ENCODE measurements around the gene PNP. TPM values are rescaled to one million over a fixed set of nuclear protein-coding genes. Genes with fewer than 3 reads are reported as not detected.

The PNP gene
- total and polyA plus RNA-seq, 8 donors: 6.2 to 24.0 (median 9.2) TPM

- intact Hi-C loops (cut with DNase I): loop anchor here in 1 of 3 donors (10.0 kb wide), 1 partner anchor 120 kb away; the partner anchor contains the start of gene CCNB1IP1
- Histone ChIP-seq H3K27me3 (no peaks in the 10 kb centered on the region), H3K4me3 (peak within 1 kb of the TSS; percentile 53 to 82 (median 68)), H3K4me1 (peaks cover 7 to 14% (median 11%) of the 10 kb centered on the region in 3 donors), H3K36me3 (peaks cover 3 to 54% (median 35%) of the 10 kb centered on the region in 3 donors), H3K9me3 (no peaks in the 10 kb centered on the region), H3K27ac (peak within 1 kb of the TSS; percentile 78 to 95 (median 88))
- FAIRE-seq: peak; percentile 84
- peak; percentile 95 to 99 (median 98) for DNase-seq
- TF ChIP-seq CTCF (IDR thresholded peaks at IDR 0.05): no peak
- peak; percentile 92 to 97 (median 94) for ATAC-seq
- WGBS, 2 donors: 0 to 1% methylated on average over 56 of the region's 56 CpGs
These were observed 14.5 kb upstream of the PNP start, which contains the start of the genes APEX1 and OSGEP for GRCh38 chr14:20454516-20455354. Gene APEX1 (plus strand): TSS chr14:20455226. CDS start chr14:20455646, 420 bp downstream. Gene OSGEP (minus strand): TSS chr14:20454812. CDS start chr14:20454683, 129 bp downstream.

- Histone ChIP-seq H3K9me3 (no peaks in the 10 kb centered on the region), H3K27ac (peak overlapping the region; percentile 78 to 95 (median 88)), H3K27me3 (no peaks in the 10 kb centered on the region), H3K4me1 (peaks cover 14 to 22% (median 20%) of the 10 kb centered on the region in 3 donors), H3K4me3 (peak overlapping the region; percentile 53 to 82 (median 68)), H3K36me3 (peaks cover 3 to 45% (median 30%) of the 10 kb centered on the region in 3 donors)
- FAIRE-seq (no peak), ATAC-seq (peak; percentile 43 to 67 (median 58)), DNase-seq (peak in 1 of 6 donors; percentile 61)
- TF ChIP-seq CTCF (IDR thresholded peaks at IDR 0.05): no peak
- 1% methylated on average over 39 of the region's 39 CpGs for WGBS, 2 donors
- intact Hi-C loops (cut with DNase I): loop anchor here in 1 of 3 donors (10.0 kb wide), 1 partner anchor 121 kb away; the partner anchor contains the start of gene CCNB1IP1
These were observed 13.6 kb upstream of the PNP start for GRCh38 chr14:20455355-20456300.

GRCh38 chr14:20456971-20457370 lies 12.2 kb upstream of the PNP start:
- Histone ChIP-seq H3K27ac (no peak overlapping the region), H3K36me3 (peaks cover 3 to 35% (median 23%) of the 10 kb centered on the region in 3 donors), H3K4me1 (peaks cover 14 to 22% (median 20%) of the 10 kb centered on the region in 3 donors), H3K9me3 (no peaks in the 10 kb centered on the region), H3K4me3 (no peak overlapping the region), H3K27me3 (no peaks in the 10 kb centered on the region)
- intact Hi-C loops (cut with DNase I): loop anchor here in 1 of 3 donors (10.0 kb wide), 1 partner anchor 122 kb away; the partner anchor contains the start of gene CCNB1IP1
- FAIRE-seq (no peak), DNase-seq (no peak), ATAC-seq (no peak)
- WGBS, 2 donors: 75 to 81% methylated on average over 13 of the region's 13 CpGs
- no peak for TF ChIP-seq CTCF (IDR thresholded peaks at IDR 0.05)

- H3K36me3 ChIP-seq: peaks cover 3 to 32% (median 23%) of the 10 kb centered on the region in 3 donors
- WGBS, 2 donors: 60 to 62% methylated on average over 8 of the region's 8 CpGs
- no peak overlapping the region for H3K4me3 ChIP-seq
- intact Hi-C loops (cut with DNase I): loop anchor here in 1 of 3 donors (10.0 kb wide), 1 partner anchor 123 kb away; the partner anchor contains the start of gene CCNB1IP1
- no peaks in the 10 kb centered on the region for H3K9me3 ChIP-seq
- no peak for TF ChIP-seq CTCF (IDR thresholded peaks at IDR 0.05)
- peaks cover 14 to 29% (median 28%) of the 10 kb centered on the region in 3 donors for H3K4me1 ChIP-seq
- H3K27ac ChIP-seq: no peak overlapping the region
- DNase-seq: no peak
- no peak for ATAC-seq
- FAIRE-seq: no peak
- H3K27me3 ChIP-seq: no peaks in the 10 kb centered on the region
These were observed 11.0 kb upstream of the PNP start for GRCh38 chr14:20458031-20458789.
